ENCODE results near the gene OCRL. TPM values are rescaled to one million over a fixed set of nuclear protein-coding genes. Genes with fewer than 3 reads are reported as not detected.

Gene OCRL
- total and polyA plus RNA-seq, 2 of the 13 experiments (the other 11 are each of a cell fraction or from before 2014, with no cell fraction given), result 13.4 to 32.0 TPM

- TF ChIP-seq ZNF281 (CRISPR knock-in tag; IDR thresholded peaks at IDR 0.05; ENCODE audit: borderline replicate concordance), result peak; percentile 46; the same call in 1 of the 2 replicates
- TF ChIP-seq FOSL2 (CRISPR knock-in tag; IDR thresholded peaks at IDR 0.05), result peak; percentile 84
- TF ChIP-seq SMYD3 (CRISPR knock-in tag; IDR thresholded peaks at IDR 0.05), result no peak
- peak; percentile 88 for TF ChIP-seq ONECUT2 (CRISPR knock-in tag; IDR thresholded peaks at IDR 0.05)
- no peak for TF ChIP-seq ZNF747 (CRISPR knock-in tag; IDR thresholded peaks at IDR 0.05; ENCODE audit: borderline replicate concordance)
- TF ChIP-seq HNF1B (CRISPR knock-in tag; IDR thresholded peaks at IDR 0.05), result no peak
- TF ChIP-seq ISL2 (CRISPR knock-in tag; IDR thresholded peaks at IDR 0.05), result peak; percentile 88
- TF ChIP-seq U2AF2 (IDR thresholded peaks at IDR 0.05; ENCODE audit: low read depth, low read length), result no peak
- TF ChIP-seq ZNF513 (CRISPR knock-in tag; conservative IDR thresholded peaks at IDR 0.05), result no peak
- no peak for TF ChIP-seq STAG1 (CRISPR knock-in tag; IDR thresholded peaks at IDR 0.05)
- no peak for TF ChIP-seq RAD21 (CRISPR knock-in tag; IDR thresholded peaks at IDR 0.05)
- peak; percentile 95 for TF ChIP-seq ARID5B (CRISPR knock-in tag; IDR thresholded peaks at IDR 0.05)
- TF ChIP-seq ZNF850 (CRISPR knock-in tag; conservative IDR thresholded peaks at IDR 0.05), result no peak
- TF ChIP-seq ZBTB1 (CRISPR knock-in tag; IDR thresholded peaks at IDR 0.05; ENCODE audit: borderline replicate concordance), result no peak
- no peak for TF ChIP-seq CENPX (CRISPR knock-in tag; IDR thresholded peaks at IDR 0.05)
- TF ChIP-seq MAZ (IDR thresholded peaks at IDR 0.05; ENCODE audit: borderline replicate concordance, low read depth, low read length), result no peak
- TF ChIP-seq MAZ (CRISPR knock-in tag; IDR thresholded peaks at IDR 0.05; ENCODE audit: low read depth), result 0 out of 2 replicates have a peak, but pooled peaks have one; percentile 30
- no peak for TF ChIP-seq TMF1 (CRISPR knock-in tag; IDR thresholded peaks at IDR 0.05; ENCODE audit: low read depth)
- peak; percentile 62; the same call in 1 of the 2 replicates for TF ChIP-seq MXD4 (CRISPR knock-in tag; IDR thresholded peaks at IDR 0.05)
- TF ChIP-seq RARG (CRISPR knock-in tag; IDR thresholded peaks at IDR 0.05; ENCODE audit: low read depth), result no peak
- 0 out of 2 replicates have a peak, but pooled peaks have one; percentile 16 for TF ChIP-seq MIER2 (CRISPR knock-in tag; IDR thresholded peaks at IDR 0.05)
- TF ChIP-seq SPEN (CRISPR knock-in tag; IDR thresholded peaks at IDR 0.05; ENCODE audit: low read depth), result peak; percentile 30; the same call in 1 of the 2 replicates
Observed at GRCh38 chrX:129525162-129525561, 14.9 kb upstream of the OCRL start (continued).

All from HepG2 (cell line).